Vagina (tissue), 2 donors: Measurements from ENCODE around the gene FAS.

Experiments used
- CTCF ChIP-seq, 3 experiments: fragments of 450-650 bp in 2 of 3; fragments of 200-600 bp in 1 of 3; sonication (generic) in 1 of 3; IDR thresholded peaks; one replicate each; pipeline ENCODE4 v1.5.1; 2017 to 2019; ENCODE audit warnings: antibody characterized with exemption in 3 of 3, mild to moderate bottlenecking in 2 of 3, moderate library complexity in 2 of 3
- POLR2A ChIP-seq, 2 donors: fragments of 450-650 bp; IDR thresholded peaks; one replicate each; pipeline ENCODE4 v1.6.1; 2017; ENCODE audit warnings: antibody characterized with exemption in 2 of 2, mild to moderate bottlenecking in 2 of 2, moderate library complexity in 2 of 2
- POLR2AphosphoS5 ChIP-seq, 2 donors: sonication (generic); formaldehyde crosslinking; IDR thresholded peaks; one replicate each; pipeline ENCODE4 v1.9.0; 2017; ENCODE audit warnings: antibody characterized with exemption in 2 of 2, mild to moderate bottlenecking in 2 of 2, low read depth in 1 of 2; ENCODE audit not compliant: insufficient read depth in 1 of 2

DNA sequence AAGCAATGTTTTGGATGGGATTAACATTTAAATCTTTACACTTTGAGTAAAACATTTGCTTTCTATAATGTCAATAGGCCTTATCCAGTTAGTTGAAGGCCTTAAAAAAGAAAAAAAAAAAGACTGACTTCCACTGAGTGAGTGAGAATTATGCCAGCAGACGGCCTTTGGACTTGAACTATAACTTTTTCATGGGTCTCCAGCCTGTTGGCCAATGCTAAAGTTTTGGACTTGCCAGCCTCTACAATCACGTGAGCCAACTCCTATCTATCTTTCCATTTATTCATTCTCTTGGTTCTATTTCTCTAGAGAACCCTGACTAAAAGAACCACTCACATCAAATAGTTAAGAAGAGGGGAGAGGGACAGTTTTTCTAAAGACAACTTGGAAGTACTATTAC, 2.8 kb upstream of the FAS start:
- TF ChIP-seq CTCF (IDR thresholded peaks at IDR 0.05) (no peak), POLR2A (IDR thresholded peaks at IDR 0.05) (no peak), POLR2AphosphoS5 (IDR thresholded peaks at IDR 0.05; ENCODE audit: insufficient read depth in 1 of 2, low read depth in 1 of 2) (no peak)
